Keratinocyte (primary cell): ENCODE results near the gene ADAT1. TPM values are rescaled to one million over a fixed set of nuclear protein-coding genes. Genes with fewer than 3 reads are reported as not detected.

Source experiments
- DNase-seq: peaks from one replicate; pipeline ENCODE4 v3.0.0-alpha.2; 2011; ENCODE audit warnings: low read depth, missing footprints, low spot score
- FAIRE-seq: peaks from 2 replicates; lab custom pipeline; 2011; peaks lifted over from hg19 to GRCh38; lab: Jason Lieb, UNC
- H2AFZ ChIP-seq: 2 replicates; pipeline ENCODE4 v1.6.0; 2012; ENCODE audit warnings: low read length, control low read depth, inconsistent platforms; ENCODE audit not compliant: control insufficient read depth
- H3K27ac ChIP-seq: 2 replicates; pipeline ENCODE4 v1.5.1; 2011; ENCODE audit warnings: low read length; ENCODE audit not compliant: control insufficient read depth, insufficient read depth
- H3K27me3 ChIP-seq: 3 replicates; pipeline ENCODE4 v1.6.0; 2011; ENCODE audit warnings: low read length; ENCODE audit not compliant: control insufficient read depth, insufficient read depth; ENCODE audit errors: extremely low read depth
- H3K36me3 ChIP-seq, 2 experiments: 2 replicates in 1 of 2; 3 replicates in 1 of 2; pipeline ENCODE4 v1.5.1; 2011; ENCODE audit warnings: low read length in 2 of 2, mild to moderate bottlenecking in 1 of 2; ENCODE audit not compliant: control insufficient read depth in 2 of 2, insufficient read depth in 2 of 2; ENCODE audit errors: extremely low read depth in 1 of 2
- H3K4me1 ChIP-seq: 3 replicates; pipeline ENCODE4 v1.5.1; 2011; ENCODE audit warnings: low read length; ENCODE audit not compliant: control insufficient read depth, insufficient read depth; ENCODE audit errors: extremely low read depth
- H3K4me2 ChIP-seq: 3 replicates; pipeline ENCODE4 v1.6.0; 2011; ENCODE audit warnings: low read depth, low read length; ENCODE audit not compliant: control insufficient read depth, insufficient read depth; ENCODE audit errors: extremely low read depth
- H3K4me3 ChIP-seq, 3 experiments: fragments of 200-600 bp in 1 of 3; sonication (generic) in 1 of 3; 2 replicates in 2 of 3; 3 replicates in 1 of 3; pipeline ENCODE4 v1.5.1; 2011 to 2016; ENCODE audit warnings: low read length in 3 of 3, mild to moderate bottlenecking in 3 of 3, control low read depth in 2 of 3, inconsistent platforms in 1 of 3, low read depth in 1 of 3, mixed read lengths in 1 of 3, mixed run types in 1 of 3, moderate library complexity in 1 of 3; ENCODE audit not compliant: control insufficient read depth in 2 of 3, insufficient read depth in 2 of 3; ENCODE audit errors: extremely low read depth in 1 of 3
- H3K79me2 ChIP-seq: 2 replicates; pipeline ENCODE4 v1.6.0; 2012; ENCODE audit warnings: low read length; ENCODE audit not compliant: control insufficient read depth, insufficient read depth
- H3K9ac ChIP-seq: 3 replicates; pipeline ENCODE4 v1.6.0; 2011; ENCODE audit warnings: low read length; ENCODE audit not compliant: control insufficient read depth, insufficient read depth; ENCODE audit errors: extremely low read depth
- H3K9me1 ChIP-seq: 3 replicates; pipeline ENCODE4 v1.6.0; 2011; ENCODE audit warnings: low read length; ENCODE audit not compliant: control insufficient read depth, insufficient read depth; ENCODE audit errors: extremely low read depth
- H3K9me3 ChIP-seq: 2 replicates; pipeline ENCODE4 v1.5.1; 2012; ENCODE audit warnings: low read depth, low read length; ENCODE audit not compliant: control insufficient read depth
- H4K20me1 ChIP-seq: 3 replicates; pipeline ENCODE4 v1.6.0; 2011; ENCODE audit warnings: low read length; ENCODE audit not compliant: control insufficient read depth, insufficient read depth; ENCODE audit errors: extremely low read depth
- EZH2 ChIP-seq: IDR thresholded peaks from one replicate; pipeline ENCODE4 v1.6.1; 2012; ENCODE audit warnings: inconsistent platforms, mild to moderate bottlenecking, low read length, moderate library complexity
- dilution Hi-C: fragments of 300-500 bp; cut with MboI; formaldehyde crosslinking; loops from one replicate; pipeline ENCODE4 v1.7.0; 2020; ENCODE audit warnings: low sequenced_read_pairs; ENCODE audit not compliant: extremely low pct_ligation_motif_present
- polyA plus RNA-seq, 5 experiments: library from polyadenylated mRNA; depleted of rRNA in 3 of 5; stranded (reverse) in 3 of 5; stranded (forward) in 1 of 5; unstranded in 1 of 5; fragments of >200 nt; gene quantifications; 1 replicate in 1 of 5; 2 replicates in 3 of 5; 3 replicates in 1 of 5; pipeline versions ENCODE4 v1.2.1 to v1.2.3, GENCODE V29; 2011 to 2012; ENCODE audit warnings: missing spikeins in 2 of 5, low read depth in 1 of 5, low replicate concordance in 1 of 5
- TF ChIP-seq, protein P1 (sequence below), 3 experiments: IDR thresholded peaks in 1 of 3; conservative IDR thresholded peaks in 1 of 3; optimal IDR thresholded peaks in 1 of 3; 2 replicates in 2 of 3; 3 replicates in 1 of 3; pipeline versions ENCODE3 to v1.5.1; 2011; ENCODE audit warnings: low read length in 3 of 3, mild to moderate bottlenecking in 3 of 3, moderate library complexity in 2 of 3, control low read depth in 1 of 3, inconsistent platforms in 1 of 3; ENCODE audit not compliant: insufficient read depth in 2 of 3; ENCODE audit errors: extremely low read depth in 1 of 3

ADAT1 gene
- polyA plus RNA-seq, 1 donor (not counting 4 experiments of a cell fraction or from before 2014, with no cell fraction given): 34.4 TPM

DNA sequence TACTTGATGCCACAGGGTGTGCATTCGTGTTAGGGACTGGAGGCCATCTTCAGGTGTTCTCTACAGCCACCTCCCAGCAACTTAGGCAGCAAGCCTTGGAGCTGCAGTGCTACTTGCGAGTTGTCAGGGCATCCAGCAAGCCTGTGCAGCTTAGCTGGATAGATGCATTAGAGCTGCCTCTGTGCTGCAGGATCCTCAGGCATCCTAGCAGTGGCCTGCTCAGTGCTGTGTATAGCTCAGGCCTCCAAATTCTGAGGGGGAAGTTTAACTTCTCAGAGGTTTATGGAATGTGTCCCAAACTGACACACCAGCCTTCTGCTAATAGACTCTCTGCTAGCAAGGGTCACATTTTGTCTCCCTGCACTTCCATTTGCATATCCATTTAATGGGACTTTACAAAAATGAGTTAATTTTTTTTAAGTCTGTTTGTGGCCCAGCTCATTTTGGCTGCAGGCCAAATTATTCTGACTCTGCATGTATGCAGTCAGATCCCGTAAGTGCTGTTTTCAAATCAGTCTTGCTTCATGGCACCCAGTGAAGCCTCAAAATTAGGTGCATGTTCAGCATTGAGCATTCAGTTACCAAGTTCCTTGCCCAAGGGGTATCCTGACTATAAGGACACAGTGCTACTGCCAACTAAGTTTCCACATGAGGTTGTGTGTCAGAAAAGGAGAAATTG, 50.1 kb downstream of the ADAT1 start:
- no peak for FAIRE-seq
- dilution Hi-C loops: no loop called here

DNA sequence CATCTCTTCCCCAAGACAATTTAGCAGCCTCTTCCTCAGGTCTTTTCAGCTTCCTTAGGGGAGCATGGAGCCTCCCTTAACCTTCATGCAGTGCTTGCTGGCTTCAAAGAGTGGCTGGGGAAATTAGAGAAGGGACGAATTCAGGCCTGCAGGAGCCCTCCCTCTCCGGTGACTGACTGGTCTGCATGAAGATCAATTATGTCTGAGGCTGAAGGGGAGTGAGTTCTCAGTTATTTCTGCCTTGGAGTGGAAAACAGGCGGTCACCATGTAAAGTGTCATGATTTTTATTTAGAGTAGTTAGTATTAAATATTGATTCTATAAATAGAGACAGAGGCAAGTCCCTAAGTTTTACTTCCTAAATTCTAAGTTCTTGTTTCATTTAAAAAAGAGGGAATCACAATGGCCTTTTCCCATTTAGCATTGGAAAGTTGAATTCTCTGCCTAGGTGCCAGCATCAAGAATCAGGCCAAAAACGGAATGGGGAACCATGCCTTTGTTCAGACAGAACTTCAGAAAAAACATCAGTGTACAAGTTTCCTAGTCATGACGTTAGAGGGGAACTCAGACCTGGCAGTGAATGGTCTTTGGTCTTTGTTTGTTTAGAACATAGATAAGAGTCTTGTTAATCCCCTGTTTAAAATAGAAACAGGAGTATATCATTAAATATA, 52.5 kb downstream of the ADAT1 start:
- no peaks in the 10 kb centered on the region for H4K20me1 ChIP-seq
- dilution Hi-C loops: no loop called here
- DNase-seq: no peak

More for the DNA sequence above, 50.1 kb downstream of the ADAT1 start:
- no peak overlapping the region for H3K4me3 ChIP-seq
- no peaks in the 10 kb centered on the region for H3K9me3 ChIP-seq
- H4K20me1 ChIP-seq: no peaks in the 10 kb centered on the region
- no peaks in the 10 kb centered on the region for H3K4me1 ChIP-seq
- H3K79me2 ChIP-seq: peaks cover 3% of the 10 kb centered on the region
- H3K9ac ChIP-seq: no peak overlapping the region
- no peaks in the 10 kb centered on the region for H3K9me1 ChIP-seq
- TF ChIP-seq EZH2: no peak
- TF ChIP-seq, protein P1, sequence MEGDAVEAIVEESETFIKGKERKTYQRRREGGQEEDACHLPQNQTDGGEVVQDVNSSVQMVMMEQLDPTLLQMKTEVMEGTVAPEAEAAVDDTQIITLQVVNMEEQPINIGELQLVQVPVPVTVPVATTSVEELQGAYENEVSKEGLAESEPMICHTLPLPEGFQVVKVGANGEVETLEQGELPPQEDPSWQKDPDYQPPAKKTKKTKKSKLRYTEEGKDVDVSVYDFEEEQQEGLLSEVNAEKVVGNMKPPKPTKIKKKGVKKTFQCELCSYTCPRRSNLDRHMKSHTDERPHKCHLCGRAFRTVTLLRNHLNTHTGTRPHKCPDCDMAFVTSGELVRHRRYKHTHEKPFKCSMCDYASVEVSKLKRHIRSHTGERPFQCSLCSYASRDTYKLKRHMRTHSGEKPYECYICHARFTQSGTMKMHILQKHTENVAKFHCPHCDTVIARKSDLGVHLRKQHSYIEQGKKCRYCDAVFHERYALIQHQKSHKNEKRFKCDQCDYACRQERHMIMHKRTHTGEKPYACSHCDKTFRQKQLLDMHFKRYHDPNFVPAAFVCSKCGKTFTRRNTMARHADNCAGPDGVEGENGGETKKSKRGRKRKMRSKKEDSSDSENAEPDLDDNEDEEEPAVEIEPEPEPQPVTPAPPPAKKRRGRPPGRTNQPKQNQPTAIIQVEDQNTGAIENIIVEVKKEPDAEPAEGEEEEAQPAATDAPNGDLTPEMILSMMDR (optimal IDR thresholded peaks at IDR 0.05 in 1 of 3, IDR thresholded peaks at IDR 0.05 in 1 of 3, conservative IDR thresholded peaks at IDR 0.05 in 1 of 3; ENCODE audit: extremely low read depth in 1 of 3, insufficient read depth in 2 of 3, low read length in 3 of 3): no peak
- no peak for DNase-seq
- peaks cover 27 to 36% of the 10 kb centered on the region in 2 experiments for H3K36me3 ChIP-seq
- H2AFZ ChIP-seq: no peak overlapping the region
- H3K27ac ChIP-seq: no peak overlapping the region
- no peaks in the 10 kb centered on the region for H3K27me3 ChIP-seq
- no peak overlapping the region for H3K4me2 ChIP-seq

More for the DNA sequence above, 52.5 kb downstream of the ADAT1 start:
- Histone ChIP-seq H3K27me3 (no peaks in the 10 kb centered on the region), H3K4me2 (no peak overlapping the region), H2AFZ (no peak overlapping the region), H3K27ac (no peak overlapping the region), H3K4me1 (peaks cover 10% of the 10 kb centered on the region), H3K36me3 (peaks cover 19 to 37% of the 10 kb centered on the region in 2 experiments), H3K9me3 (no peaks in the 10 kb centered on the region), H3K4me3 (no peak overlapping the region), H3K79me2 (peaks cover 20% of the 10 kb centered on the region), H3K9me1 (no peaks in the 10 kb centered on the region), H3K9ac (no peak overlapping the region)
- no peak for TF ChIP-seq EZH2
- TF ChIP-seq, protein P1 (optimal IDR thresholded peaks at IDR 0.05 in 1 of 3, IDR thresholded peaks at IDR 0.05 in 1 of 3, conservative IDR thresholded peaks at IDR 0.05 in 1 of 3; ENCODE audit: extremely low read depth in 1 of 3, insufficient read depth in 2 of 3, low read length in 3 of 3): no peak
- FAIRE-seq: no peak
